8988T (cell line): ENCODE measurements around the gene EDEM3.

ENCODE experiments used
- DNase-seq: peaks from one replicate; pipeline ENCODE4 v3.0.0; 2011

Gene EDEM3

GRCh38 chr1:184665360-184665759 is 89.3 kb downstream of the EDEM3 start:
- DNase-seq = no peak

GRCh38 chr1:184664661-184665060 is 90.0 kb downstream of the EDEM3 start:
- no peak for DNase-seq

- peak; percentile 60 for DNase-seq
Observed at GRCh38 chr1:184664042-184664660, 90.5 kb downstream of the EDEM3 start.

- DNase-seq = no peak
Observed at GRCh38 chr1:184661801-184662200, 92.9 kb downstream of the EDEM3 start.

- DNase-seq = no peak
Observed at GRCh38 chr1:184660462-184661191, 94.0 kb downstream of the EDEM3 start.

- DNase-seq = no peak
Observed at GRCh38 chr1:184658055-184658454, 96.6 kb downstream of the EDEM3 start.

- DNase-seq = no peak
Observed at GRCh38 chr1:184656221-184656620, 98.4 kb downstream of the EDEM3 start.

GRCh38 chr1:184655185-184655584 is 99.5 kb downstream of the EDEM3 start:
- no peak for DNase-seq

GRCh38 chr1:184650177-184650866 is 104.3 kb downstream of the EDEM3 start:
- DNase-seq = no peak

- DNase-seq = no peak
Observed at GRCh38 chr1:184649451-184649888, 105.2 kb downstream of the EDEM3 start.

- no peak for DNase-seq
Observed at GRCh38 chr1:184648856-184649201, 105.8 kb downstream of the EDEM3 start.

- DNase-seq = no peak
Observed at GRCh38 chr1:184648160-184648855, 106.3 kb downstream of the EDEM3 start.

GRCh38 chr1:184647471-184647870 is 107.2 kb downstream of the EDEM3 start:
- no peak for DNase-seq

GRCh38 chr1:184646824-184647223 is 107.8 kb downstream of the EDEM3 start:
- DNase-seq = no peak

GRCh38 chr1:184646178-184646701 is 108.4 kb downstream of the EDEM3 start:
- no peak for DNase-seq

GRCh38 chr1:184644771-184645170 is 109.9 kb downstream of the EDEM3 start:
- DNase-seq = no peak

GRCh38 chr1:184643661-184644060 is 111.0 kb downstream of the EDEM3 start:
- DNase-seq = no peak

GRCh38 chr1:184641894-184642293 is 112.8 kb downstream of the EDEM3 start:
- no peak for DNase-seq

GRCh38 chr1:184640505-184640904 is 114.2 kb downstream of the EDEM3 start:
- no peak for DNase-seq
